ENCODE data around the gene C12orf43.
"Not testable (repeated sequence)": the region's sequence is repeated elsewhere in the genome, so short reads cannot be mapped to it uniquely, and the experiment has no call there.

C12orf43 gene

DNA sequence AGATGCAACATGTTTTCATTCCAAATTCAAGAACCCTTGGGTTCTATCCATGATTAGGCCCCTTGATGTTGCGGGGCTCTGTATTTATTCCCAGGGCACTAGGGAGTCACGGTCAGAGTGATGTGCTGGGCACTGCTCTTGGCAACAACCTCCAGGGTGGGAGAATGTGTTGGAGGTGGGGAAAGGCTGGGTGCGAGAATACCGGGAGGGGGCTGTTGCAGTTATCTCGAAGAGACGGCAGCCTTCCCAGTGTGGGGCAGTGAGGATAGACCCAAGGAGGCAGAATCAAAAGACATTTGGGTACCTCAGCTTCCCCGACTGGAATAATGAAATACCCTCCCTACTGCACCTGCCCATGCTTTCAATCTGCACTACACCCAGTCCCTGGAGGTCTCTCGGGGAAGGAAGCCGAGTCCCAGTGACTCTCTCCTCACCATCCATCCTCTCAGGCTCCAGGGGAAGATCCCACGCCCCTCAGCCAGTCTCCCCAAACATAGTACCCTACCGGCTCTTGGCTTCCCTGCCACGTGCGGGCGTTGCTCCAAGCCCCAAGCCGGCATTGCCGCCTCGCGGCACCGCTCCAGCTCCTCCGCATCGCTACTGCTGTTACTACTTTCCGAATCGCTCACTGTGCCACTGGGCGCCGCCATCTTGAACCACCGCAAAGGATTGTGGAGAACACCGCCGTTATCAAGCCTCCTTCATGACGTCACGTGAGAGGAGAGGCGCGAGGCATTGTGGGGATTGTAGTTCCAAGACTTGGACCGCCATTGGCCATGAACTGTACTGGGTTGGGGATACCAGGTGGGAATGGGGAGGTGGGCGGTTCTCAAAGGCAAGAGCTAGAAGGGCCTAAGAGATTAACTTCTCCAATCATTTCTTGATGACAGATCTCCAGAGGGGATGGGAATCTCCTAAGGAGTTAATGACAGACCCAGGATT, at the start of gene C12orf43:
C12orf43 (minus strand) TSS at position 663 of the 942 bp plus-strand sequence; CDS start at position 650, 13 bp downstream.
- DNase-seq (ENCODE audit: low read depth) = peak; percentile 65

- no peak for DNase-seq (ENCODE audit: low read depth)
These were observed 49.1 kb upstream of the C12orf43 start for GRCh38 chr12:121065345-121065744.

DNA sequence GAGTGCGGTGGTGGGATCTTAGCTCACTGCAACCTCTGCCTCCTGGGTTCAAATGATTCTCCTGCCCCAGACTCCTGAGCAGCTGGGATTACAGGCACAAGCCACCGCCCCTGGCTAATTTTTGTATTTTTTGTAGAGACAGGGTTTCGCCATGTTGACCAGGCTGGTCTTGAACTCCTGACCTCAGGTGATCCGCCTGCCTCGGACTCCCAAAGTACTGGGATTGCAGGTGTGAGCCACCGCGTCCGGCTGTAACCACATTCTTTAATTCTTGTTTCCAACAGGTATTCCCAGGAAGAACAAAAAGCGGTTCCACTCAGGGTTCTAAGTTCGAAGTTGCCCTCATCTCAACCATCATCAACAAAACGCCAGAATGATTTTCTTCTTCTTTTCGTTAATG, 48.3 kb upstream of the C12orf43 start:
- DNase-seq (ENCODE audit: low read depth) = not testable (repeated sequence)

DNA sequence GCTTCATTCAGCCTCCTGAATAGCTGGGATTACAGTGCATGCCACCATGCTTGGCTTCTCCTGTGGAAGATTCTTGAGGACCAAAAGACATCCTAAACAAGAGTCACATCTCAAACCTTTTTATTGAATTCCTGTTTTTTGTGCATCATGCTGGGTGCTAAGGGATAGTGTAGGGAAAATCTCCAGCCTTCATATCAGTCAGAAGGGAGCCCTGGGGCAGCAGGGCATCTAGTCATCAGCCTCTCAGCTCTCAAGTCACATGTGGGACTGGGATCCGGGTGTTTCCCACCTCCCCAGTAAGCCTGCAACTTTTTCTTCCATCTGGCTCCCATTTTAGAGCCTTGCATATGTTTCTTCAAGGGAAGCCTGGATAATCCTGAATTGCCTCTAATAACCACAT, 47.8 kb upstream of the C12orf43 start:
- DNase-seq (ENCODE audit: low read depth) = no peak

DNA sequence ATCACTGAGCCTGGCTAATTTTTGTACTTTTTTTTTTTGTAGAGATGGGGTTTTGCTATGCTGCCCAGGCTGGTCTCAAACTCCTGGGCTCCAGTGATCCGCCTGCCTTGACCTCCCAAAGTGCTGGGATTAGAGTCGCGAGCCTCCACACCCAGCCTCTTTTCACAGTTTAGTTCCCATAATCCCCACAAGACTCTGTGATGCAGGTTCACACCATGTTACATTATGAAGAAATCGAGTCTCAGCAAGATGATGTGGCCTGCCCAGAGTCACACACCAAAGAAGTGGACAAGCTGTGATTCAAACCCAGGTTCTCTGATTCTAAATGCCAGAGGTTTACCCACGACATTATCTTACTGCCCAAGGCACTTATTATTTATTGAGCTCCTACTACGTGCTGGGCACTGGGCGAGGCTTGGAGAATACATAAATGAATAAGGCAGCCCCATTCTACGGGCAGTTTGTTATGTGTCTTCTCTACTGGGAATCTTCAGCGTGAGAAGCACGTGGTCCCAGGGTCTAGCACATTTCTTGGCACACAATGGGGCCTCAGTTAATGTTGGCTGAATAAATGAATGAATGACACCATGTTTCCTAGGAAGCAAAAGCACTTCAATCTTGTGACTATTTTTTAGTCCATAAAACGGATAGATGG, 46.2 kb upstream of the C12orf43 start:
- no peak for DNase-seq (ENCODE audit: low read depth)

- DNase-seq (ENCODE audit: low read depth) = no peak
These were observed 45.5 kb upstream of the C12orf43 start for GRCh38 chr12:121061831-121062230.

DNA sequence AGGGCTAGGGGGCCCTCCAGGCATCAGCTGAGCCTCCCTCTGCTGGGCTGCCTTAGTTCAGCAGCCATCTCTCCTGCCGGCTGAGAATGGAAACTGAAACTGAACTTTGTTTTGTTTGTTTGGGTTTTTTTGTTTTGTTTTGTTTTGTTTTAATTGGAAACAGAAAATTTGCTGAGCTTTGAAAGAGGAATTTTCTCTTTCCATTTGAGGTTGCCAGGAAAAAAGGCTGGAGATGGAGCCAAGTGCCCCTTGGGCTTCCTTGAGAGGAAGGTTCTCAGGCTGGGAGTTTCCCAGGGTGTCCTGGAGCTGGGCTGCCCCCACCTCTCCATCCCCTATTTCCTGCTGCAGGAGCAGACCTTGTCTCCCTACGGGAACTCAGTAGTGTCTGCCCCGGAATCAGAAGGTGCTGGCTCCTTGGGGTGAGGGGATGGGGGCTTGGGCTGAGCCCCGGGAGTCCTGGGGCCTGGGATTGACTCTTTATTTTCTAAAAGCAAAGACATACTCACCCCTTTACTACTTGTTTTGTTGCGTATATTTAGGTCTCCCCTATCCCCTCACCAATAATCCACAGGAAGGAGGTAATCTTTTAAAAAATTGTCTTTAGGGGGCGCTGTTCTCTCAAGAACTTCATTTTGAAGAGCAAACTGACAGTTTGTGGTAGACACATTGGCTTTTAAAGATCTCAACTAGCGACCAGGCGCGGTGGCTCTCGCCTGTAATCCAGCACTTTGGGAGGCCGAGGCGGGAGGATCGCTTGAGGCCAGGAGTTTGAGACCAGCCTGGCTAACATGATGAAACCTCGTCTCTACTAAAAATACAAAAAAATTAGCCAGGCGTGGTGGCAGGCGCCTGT, 44.1 kb upstream of the C12orf43 start:
- DNase-seq (ENCODE audit: low read depth) = no peak

GRCh38 chr12:121059031-121059898, 43.0 kb upstream of the C12orf43 start:
- DNase-seq (ENCODE audit: low read depth) = no peak

DNA sequence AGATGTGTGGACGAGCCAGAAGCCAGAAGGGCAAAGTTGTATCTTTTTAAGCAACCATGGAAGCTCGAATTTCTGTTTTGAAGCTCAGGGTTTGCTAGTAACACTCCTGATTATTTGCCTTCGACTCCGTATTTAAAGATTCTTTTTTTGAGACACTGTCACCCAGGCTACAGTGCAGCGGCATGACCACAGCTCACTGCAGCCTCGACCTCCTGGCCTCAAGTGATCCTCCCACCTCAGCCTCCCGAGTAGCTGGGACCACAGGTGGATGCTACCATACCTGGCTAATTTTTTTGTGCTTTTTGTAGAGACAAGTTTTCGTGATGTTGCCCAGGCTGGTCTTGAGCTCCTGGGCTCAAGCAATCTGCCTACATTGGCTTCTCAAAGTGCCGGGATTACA, 41.5 kb upstream of the C12orf43 start:
- no peak for DNase-seq (ENCODE audit: low read depth)

- no peak for DNase-seq (ENCODE audit: low read depth)
These were observed 37.4 kb upstream of the C12orf43 start for GRCh38 chr12:121053706-121054105.

DNA sequence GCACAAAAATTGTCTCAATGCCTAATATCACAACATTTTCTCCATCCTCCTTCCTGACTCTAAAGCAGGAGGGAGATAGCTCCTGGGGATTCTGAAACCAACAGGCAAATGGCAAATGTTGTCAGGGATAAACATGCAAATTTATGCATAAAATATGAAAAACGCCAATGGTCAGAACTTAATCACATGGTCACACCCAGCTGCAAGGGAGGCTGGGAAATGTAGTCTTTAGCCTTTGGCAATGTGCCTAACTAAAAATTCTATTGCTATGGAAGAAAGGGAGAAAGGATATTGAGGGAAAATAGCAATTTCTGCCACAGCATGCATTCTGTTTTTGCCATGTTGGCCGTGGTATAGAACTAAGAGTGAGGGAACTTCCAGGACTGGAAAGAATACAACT, 34.4 kb upstream of the C12orf43 start:
- DNase-seq (ENCODE audit: low read depth) = no peak

- DNase-seq (ENCODE audit: low read depth) = no peak
These were observed 32.2 kb upstream of the C12orf43 start for GRCh38 chr12:121048442-121048841.

- DNase-seq (ENCODE audit: low read depth) = not testable (repeated sequence)
These were observed 31.1 kb upstream of the C12orf43 start for GRCh38 chr12:121047400-121047799.

DNA sequence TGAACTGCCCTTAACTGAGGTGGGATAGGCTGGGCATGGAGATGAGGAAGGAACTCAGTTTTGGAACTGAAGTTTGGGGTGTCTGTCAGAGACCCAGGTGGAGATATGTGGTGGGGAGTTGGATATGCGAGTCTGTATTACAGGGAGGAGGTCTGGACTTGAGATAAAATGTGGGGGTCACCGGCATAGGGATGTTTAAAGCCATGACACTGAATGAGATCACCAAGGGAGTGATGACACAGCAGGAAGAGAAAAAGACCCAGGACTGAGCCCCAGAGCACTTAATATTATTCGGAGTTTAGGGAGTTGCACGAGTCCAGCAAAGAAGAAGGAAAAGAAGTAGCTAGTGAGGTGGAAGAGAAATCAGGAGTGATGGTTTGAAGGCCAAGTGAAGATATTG, 26.8 kb upstream of the C12orf43 start:
- no peak for DNase-seq (ENCODE audit: low read depth)

- no peak for DNase-seq (ENCODE audit: low read depth)
These were observed 22.8 kb upstream of the C12orf43 start, which contains the start of gene OASL for GRCh38 chr12:121038861-121039668. OASL (minus strand) TSS chr12:121039246; CDS start chr12:121038971, 275 bp downstream.

DNA sequence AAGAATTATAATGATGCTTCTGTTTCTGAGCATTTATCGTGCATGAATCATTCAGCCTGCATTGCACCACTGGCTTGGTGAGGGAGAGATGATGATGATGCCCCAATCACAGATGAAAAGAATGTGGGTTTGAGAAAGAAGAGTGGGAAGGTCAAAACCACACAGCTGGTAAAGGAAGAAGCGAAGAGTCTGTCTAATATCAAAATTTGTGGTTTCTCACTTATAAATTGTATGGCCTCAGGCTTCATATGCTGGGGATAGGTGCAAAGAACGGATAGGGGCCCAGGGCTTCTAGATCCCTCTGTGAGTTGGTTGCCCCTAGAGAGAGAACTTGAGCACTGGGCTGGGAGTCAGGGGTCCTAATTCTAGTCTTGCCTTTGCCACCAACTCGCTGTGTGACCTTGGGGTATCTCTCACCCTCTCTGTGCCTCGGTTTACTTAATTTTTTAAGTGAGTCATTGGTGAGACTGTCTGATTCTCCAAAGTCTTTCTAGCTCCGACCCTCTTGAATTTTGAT, 20.6 kb upstream of the C12orf43 start:
- DNase-seq (ENCODE audit: low read depth) = peak; percentile 83

DNA sequence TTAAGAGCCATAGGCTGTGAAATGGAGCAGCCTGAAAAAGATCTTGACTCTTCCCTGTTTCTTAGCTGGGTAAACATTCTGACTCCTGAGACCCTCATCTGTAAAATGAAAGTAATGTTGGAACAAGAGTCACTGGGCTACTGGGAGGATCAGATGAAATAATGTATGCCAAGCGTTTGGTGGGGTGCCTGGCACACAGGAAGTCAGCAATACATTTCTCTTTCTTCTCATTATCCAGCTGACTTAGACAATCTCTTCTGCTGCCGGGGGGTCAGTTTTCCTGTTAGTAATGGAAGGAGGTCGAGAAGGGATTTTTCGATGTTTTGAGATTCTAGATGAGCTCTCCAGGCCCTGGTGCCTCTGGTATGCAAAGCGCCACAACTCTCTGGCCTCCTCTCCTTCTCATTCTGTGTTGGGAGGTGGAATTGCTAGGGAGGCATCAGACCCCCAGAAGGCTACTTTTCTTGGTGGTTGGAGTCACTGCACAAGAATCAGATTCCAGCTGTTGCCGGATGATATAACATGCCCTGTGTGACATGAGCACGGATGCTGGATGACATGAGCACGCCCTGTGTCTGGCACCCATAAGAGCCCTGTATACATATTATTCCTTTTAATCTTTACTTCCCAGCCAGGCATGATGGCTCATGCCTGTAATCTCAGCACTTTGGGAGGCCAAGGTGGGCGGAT, 18.5 kb upstream of the C12orf43 start:
- DNase-seq (ENCODE audit: low read depth) = no peak

- DNase-seq (ENCODE audit: low read depth) = peak; percentile 69
These were observed 17.5 kb upstream of the C12orf43 start for GRCh38 chr12:121033625-121034349.
